Measurements from ENCODE around the gene SORL1. TPM values are rescaled to one million over a fixed set of nuclear protein-coding genes. Genes with fewer than 3 reads are reported as not detected.

The SORL1 gene
- total and polyA plus RNA-seq, 2 experiments from 2014 or later = 6.4 to 18.2 TPM

- no peak overlapping the region for H3K4me3 ChIP-seq
- no peak for TF ChIP-seq CTCF (IDR thresholded peaks at IDR 0.05; ENCODE audit: low read depth, low read length)
- no peak overlapping the region for H3K27ac ChIP-seq
- no peaks in the 10 kb centered on the region for H3K9me3 ChIP-seq (ENCODE audit: low read depth)
- no peaks in the 10 kb centered on the region for H3K36me3 ChIP-seq
- H3K27me3 ChIP-seq = no peaks in the 10 kb centered on the region
- DNase-seq (ENCODE audit: low read depth in 1 of 2, low spot score in 1 of 2) = peak in 1 of 2 donors; percentile 7
- peaks cover 11% of the 10 kb centered on the region for H3K4me1 ChIP-seq (ENCODE audit: low read depth)
These were observed 40.0 kb upstream of the SORL1 start for GRCh38 chr11:121412000-121412587.

GRCh38 chr11:121412711-121413415 lies 39.3 kb upstream of the SORL1 start:
- H3K9me3 ChIP-seq (ENCODE audit: low read depth) = no peaks in the 10 kb centered on the region
- no peaks in the 10 kb centered on the region for H3K36me3 ChIP-seq
- H3K4me3 ChIP-seq = no peak overlapping the region
- no peak for DNase-seq (ENCODE audit: low read depth in 1 of 2, low spot score in 1 of 2)
- no peak for TF ChIP-seq CTCF (IDR thresholded peaks at IDR 0.05; ENCODE audit: low read depth, low read length)
- H3K4me1 ChIP-seq (ENCODE audit: low read depth) = peaks cover 11% of the 10 kb centered on the region
- no peaks in the 10 kb centered on the region for H3K27me3 ChIP-seq
- H3K27ac ChIP-seq = no peak overlapping the region

- Histone ChIP-seq H3K4me1 (ENCODE audit: low read depth) (peaks cover 8% of the 10 kb centered on the region), H3K36me3 (no peaks in the 10 kb centered on the region), H3K27me3 (no peaks in the 10 kb centered on the region), H3K4me3 (no peak overlapping the region), H3K9me3 (ENCODE audit: low read depth) (no peaks in the 10 kb centered on the region), H3K27ac (no peak overlapping the region)
- no peak for TF ChIP-seq CTCF (IDR thresholded peaks at IDR 0.05; ENCODE audit: low read depth, low read length)
- DNase-seq (ENCODE audit: low read depth in 1 of 2, low spot score in 1 of 2) = no peak
These were observed 37.8 kb upstream of the SORL1 start for GRCh38 chr11:121414141-121414913.

- Histone ChIP-seq H3K27ac (no peak overlapping the region), H3K4me3 (no peak overlapping the region), H3K27me3 (no peaks in the 10 kb centered on the region), H3K4me1 (ENCODE audit: low read depth) (peaks cover 8% of the 10 kb centered on the region), H3K9me3 (ENCODE audit: low read depth) (no peaks in the 10 kb centered on the region), H3K36me3 (no peaks in the 10 kb centered on the region)
- TF ChIP-seq CTCF (IDR thresholded peaks at IDR 0.05; ENCODE audit: low read depth, low read length) = no peak
- DNase-seq (ENCODE audit: low read depth in 1 of 2, low spot score in 1 of 2) = peak in 1 of 2 donors; percentile 34
These were observed 36.3 kb upstream of the SORL1 start for GRCh38 chr11:121415856-121416255.

GRCh38 chr11:121417055-121417551 lies 35.0 kb upstream of the SORL1 start:
- no peaks in the 10 kb centered on the region for H3K36me3 ChIP-seq
- H3K9me3 ChIP-seq (ENCODE audit: low read depth) = no peaks in the 10 kb centered on the region
- DNase-seq (ENCODE audit: low read depth in 1 of 2, low spot score in 1 of 2) = peak in 1 of 2 donors; percentile 98
- no peak for TF ChIP-seq CTCF (IDR thresholded peaks at IDR 0.05; ENCODE audit: low read depth, low read length)
- H3K4me1 ChIP-seq (ENCODE audit: low read depth) = peaks cover 8% of the 10 kb centered on the region
- H3K4me3 ChIP-seq = no peak overlapping the region
- H3K27me3 ChIP-seq = no peaks in the 10 kb centered on the region
- no peak overlapping the region for H3K27ac ChIP-seq

Measured in cardiac muscle cell (in vitro differentiated cells and primary cell).